ENCODE data around the gene TSPAN4. TPM values are rescaled to one million over a fixed set of nuclear protein-coding genes. Genes with fewer than 3 reads are reported as not detected.

Gene TSPAN4
- total and polyA plus RNA-seq, 3 donors from 2014 or later = 47.2 to 87.0 (median 49.1) TPM

DNA sequence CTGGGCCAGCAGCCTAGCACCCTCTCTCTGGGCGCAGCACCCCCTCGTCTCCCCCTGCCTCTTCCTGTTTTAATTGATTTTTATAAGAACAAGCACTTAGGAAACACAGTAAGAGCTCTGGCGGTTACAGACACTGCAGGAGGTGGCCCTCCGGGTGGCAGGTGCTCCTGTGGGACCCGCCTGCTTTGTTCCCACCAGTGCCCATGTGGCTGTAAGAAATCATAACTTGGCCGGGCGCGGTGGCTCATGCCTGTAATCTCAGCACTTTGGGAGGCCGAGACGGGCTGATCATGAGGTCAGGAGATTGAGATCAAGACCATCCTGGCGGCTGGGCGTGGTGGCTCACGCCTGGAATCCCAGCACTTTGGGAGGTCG lies 18.4 kb downstream of the TSPAN4 start:
- H3K4me1 ChIP-seq = peaks cover 10% of the 10 kb centered on the region
- WGBS, 2 donors = 94 to 96% methylated on average over 12 to 14 of the region's 14 CpGs

DNA sequence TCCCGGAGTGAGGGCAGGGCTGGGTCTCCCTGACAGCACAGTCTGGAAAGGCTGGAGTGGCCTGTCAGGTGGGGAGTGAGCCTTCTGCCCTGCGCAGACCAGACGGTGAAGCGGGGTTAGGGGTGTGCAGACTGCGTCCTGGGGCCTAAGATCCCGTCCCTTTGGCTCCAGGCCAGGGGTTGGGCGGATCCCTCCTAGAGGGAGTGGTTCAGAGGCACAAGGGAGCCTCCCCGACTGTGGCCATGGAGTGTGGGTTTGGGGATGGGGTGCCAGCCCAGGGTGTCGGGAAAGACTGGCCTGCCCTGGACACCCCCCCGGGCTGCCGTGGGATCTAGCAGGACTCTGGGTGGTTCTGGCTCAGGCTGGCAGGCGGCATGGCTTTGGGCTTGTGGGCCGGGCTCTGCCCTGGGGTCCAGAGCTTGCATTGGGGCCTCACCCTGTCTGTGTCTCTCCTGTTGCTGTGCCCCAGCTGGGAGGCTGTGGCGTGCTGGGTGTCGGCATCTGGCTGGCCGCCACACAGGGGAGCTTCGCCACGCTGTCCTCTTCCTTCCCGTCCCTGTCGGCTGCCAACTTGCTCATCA lies 19.5 kb downstream of the TSPAN4 start:
- H3K4me3 ChIP-seq = no peak overlapping the region
- no peak overlapping the region for H3K27ac ChIP-seq
- H3K4me1 ChIP-seq = peaks cover 10% of the 10 kb centered on the region
- WGBS, 2 donors = 76 to 83% methylated on average over 4 to 20 of the region's 20 CpGs
- no peaks in the 10 kb centered on the region for H3K9me3 ChIP-seq
- no peak for DNase-seq
- no peaks in the 10 kb centered on the region for H3K27me3 ChIP-seq
- TF ChIP-seq CTCF (IDR thresholded peaks at IDR 0.05) (no peak), POLR2A (IDR thresholded peaks at IDR 0.05) (no peak)
- intact Hi-C loops (cut with DNase I; ENCODE audit: low total_unique reads) = no loop called here
- no peaks in the 10 kb centered on the region for H3K36me3 ChIP-seq (ENCODE audit: low read depth, missing control alignments)

More for the DNA sequence above, 18.4 kb downstream of the TSPAN4 start:
- H3K27ac ChIP-seq = no peak overlapping the region
- intact Hi-C loops (cut with DNase I; ENCODE audit: low total_unique reads) = no loop called here
- TF ChIP-seq POLR2A (IDR thresholded peaks at IDR 0.05) (no peak), CTCF (IDR thresholded peaks at IDR 0.05) (no peak)
- no peaks in the 10 kb centered on the region for H3K36me3 ChIP-seq (ENCODE audit: low read depth, missing control alignments)
- H3K4me3 ChIP-seq = no peak overlapping the region
- DNase-seq = no peak
- no peaks in the 10 kb centered on the region for H3K27me3 ChIP-seq
- no peaks in the 10 kb centered on the region for H3K9me3 ChIP-seq

DNA sequence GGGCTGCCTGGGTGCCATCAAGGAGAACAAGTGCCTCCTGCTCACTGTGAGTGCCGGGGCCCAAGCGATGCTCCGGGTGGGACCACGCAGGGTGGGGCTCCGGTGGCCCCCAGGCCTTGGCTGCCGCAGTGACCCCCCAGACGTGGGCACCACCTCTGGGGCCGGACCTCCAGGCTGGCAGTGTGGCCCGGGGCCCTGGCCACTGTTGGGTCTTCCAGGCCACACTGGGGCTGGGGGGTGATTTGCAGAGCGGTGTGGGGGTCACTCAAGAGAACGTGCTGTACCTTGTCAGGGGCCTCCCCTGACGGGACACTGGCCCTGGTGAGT lies 20.0 kb downstream of the TSPAN4 start:
- intact Hi-C loops (cut with DNase I; ENCODE audit: low total_unique reads) = no loop called here
- WGBS, 2 donors = 84 to 88% methylated on average over 4 to 10 of the region's 12 CpGs
- TF ChIP-seq CTCF (IDR thresholded peaks at IDR 0.05) = no peak
- TF ChIP-seq POLR2A (IDR thresholded peaks at IDR 0.05) = no peak
- Histone ChIP-seq H3K9me3 (no peaks in the 10 kb centered on the region), H3K27ac (no peak overlapping the region), H3K4me1 (peaks cover 10% of the 10 kb centered on the region), H3K27me3 (no peaks in the 10 kb centered on the region), H3K4me3 (no peak overlapping the region), H3K36me3 (ENCODE audit: low read depth, missing control alignments) (no peaks in the 10 kb centered on the region)
- DNase-seq = no peak

DNA sequence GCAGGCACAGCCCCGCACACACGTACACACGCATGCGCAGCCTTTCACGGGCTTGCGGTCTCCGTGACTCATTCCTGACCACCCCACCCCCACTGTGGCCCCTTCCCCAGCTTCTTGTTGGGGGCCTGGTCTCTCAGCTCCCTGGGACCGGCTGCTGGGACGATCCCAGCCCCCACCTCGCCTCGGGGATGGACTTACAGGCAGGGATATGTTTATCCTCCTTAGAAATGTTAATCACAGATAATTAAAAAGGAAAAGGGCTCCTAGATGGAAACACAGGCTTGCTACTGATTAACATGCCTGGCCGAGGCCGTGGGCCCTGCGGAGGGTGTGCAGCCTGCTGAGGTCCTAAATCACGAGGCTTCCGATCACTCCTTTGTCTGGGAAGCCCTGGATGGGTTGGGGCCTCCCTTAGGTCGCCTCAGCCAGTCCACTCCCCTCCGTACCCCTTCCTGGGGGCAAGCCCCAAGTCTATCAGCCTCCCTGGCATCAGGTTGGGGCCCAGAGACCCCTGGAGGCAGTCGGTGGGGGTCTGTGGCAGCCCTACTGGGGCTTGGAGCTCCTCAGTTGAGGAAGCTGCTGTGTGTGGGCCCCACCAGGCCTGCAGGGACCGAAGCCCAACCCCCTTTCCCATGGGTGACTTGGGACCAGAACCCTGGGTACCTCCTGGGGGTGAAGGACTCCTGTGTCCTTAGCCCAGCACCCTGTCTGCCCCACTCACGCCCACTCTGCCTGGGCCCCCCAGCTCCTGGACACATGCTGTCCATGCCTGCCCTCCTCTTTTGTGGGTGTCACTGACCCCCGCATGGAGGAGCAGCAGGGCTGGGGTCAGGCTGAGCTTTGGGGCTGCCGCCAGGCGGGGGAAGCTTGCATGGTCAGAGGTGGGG lies 20.6 kb downstream of the TSPAN4 start:
- Histone ChIP-seq H3K4me1 (peaks cover 10% of the 10 kb centered on the region), H3K27me3 (no peaks in the 10 kb centered on the region), H3K4me3 (no peak overlapping the region), H3K9me3 (no peaks in the 10 kb centered on the region), H3K27ac (no peak overlapping the region), H3K36me3 (ENCODE audit: low read depth, missing control alignments) (no peaks in the 10 kb centered on the region)
- intact Hi-C loops (cut with DNase I; ENCODE audit: low total_unique reads) = no loop called here
- no peak for TF ChIP-seq POLR2A (IDR thresholded peaks at IDR 0.05)
- TF ChIP-seq CTCF (IDR thresholded peaks at IDR 0.05) = no peak
- no peak for DNase-seq
- WGBS, 2 donors = 87 to 88% methylated on average over 13 to 24 of the region's 24 CpGs

Measured in testis (tissue), 3 donors.